ENCODE results near the gene NAA15. TPM values are rescaled to one million over a fixed set of nuclear protein-coding genes. Genes with fewer than 3 reads are reported as not detected.
"Not testable (repeated sequence)": the region's sequence is repeated elsewhere in the genome, so short reads cannot be mapped to it uniquely, and the experiment has no call there.

The NAA15 gene
- total RNA-seq, 1 donor from 2014 or later = 35.1 TPM

GRCh38 chr4:139465922-139466321 lies 164.6 kb downstream of the NAA15 start:
- TF ChIP-seq CTCF (IDR thresholded peaks at IDR 0.05) = no peak
- no peak for DNase-seq (ENCODE audit: extremely low spot score, unreplicated experiment)
- H3K4me1 Mint-ChIP-seq (ENCODE audit: unreplicated experiment) = peaks cover 6% of the 10 kb centered on the region
- peaks cover 21% of the 10 kb centered on the region for H3K36me3 Mint-ChIP-seq (ENCODE audit: unreplicated experiment)
- H3K27me3 Mint-ChIP-seq (ENCODE audit: unreplicated experiment) = no peaks in the 10 kb centered on the region
- H3K4me3 Mint-ChIP-seq (ENCODE audit: unreplicated experiment) = no peak overlapping the region
- H3K9me3 Mint-ChIP-seq (ENCODE audit: unreplicated experiment) = peaks cover 12% of the 10 kb centered on the region
- no peak overlapping the region for H3K27ac Mint-ChIP-seq (ENCODE audit: unreplicated experiment)

- not testable (repeated sequence) for H3K4me3 Mint-ChIP-seq (ENCODE audit: unreplicated experiment); H3K27me3 Mint-ChIP-seq (ENCODE audit: unreplicated experiment); DNase-seq (ENCODE audit: extremely low spot score, unreplicated experiment); H3K4me1 Mint-ChIP-seq (ENCODE audit: unreplicated experiment); H3K27ac Mint-ChIP-seq (ENCODE audit: unreplicated experiment)
- Mint-ChIP-seq H3K36me3 (ENCODE audit: unreplicated experiment) (peaks cover 38% of the 10 kb centered on the region), H3K9me3 (ENCODE audit: unreplicated experiment) (peaks cover 22% of the 10 kb centered on the region)
Measured at GRCh38 chr4:139468756-139469155, 167.5 kb downstream of the NAA15 start.

DNA sequence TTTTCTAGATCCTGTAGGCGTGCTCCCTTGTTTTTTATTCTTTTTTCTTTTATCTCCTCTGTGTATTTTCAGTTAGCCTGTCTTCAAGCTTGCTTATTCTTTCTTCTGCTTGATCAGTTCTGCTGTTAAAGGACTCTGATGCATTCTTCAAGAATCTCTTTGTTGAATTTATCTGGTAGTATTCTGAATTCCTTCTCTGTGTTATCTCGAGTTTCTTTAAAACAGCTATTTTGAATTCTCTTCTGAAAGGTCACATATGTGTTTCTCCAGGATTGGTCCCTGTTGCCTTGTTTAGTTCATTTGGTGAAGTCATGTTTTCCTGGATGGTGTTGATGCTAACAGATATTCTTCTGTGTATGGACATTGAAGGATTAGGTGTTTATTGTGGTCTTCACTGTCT lies 167.9 kb downstream of the NAA15 start:
- Mint-ChIP-seq H3K27me3 (ENCODE audit: unreplicated experiment) (no peaks in the 10 kb centered on the region), H3K36me3 (ENCODE audit: unreplicated experiment) (peaks cover 35% of the 10 kb centered on the region), H3K9me3 (ENCODE audit: unreplicated experiment) (peaks cover 22% of the 10 kb centered on the region), H3K27ac (ENCODE audit: unreplicated experiment) (no peak overlapping the region), H3K4me1 (ENCODE audit: unreplicated experiment) (peaks cover 1% of the 10 kb centered on the region), H3K4me3 (ENCODE audit: unreplicated experiment) (no peak overlapping the region)
- no peak for TF ChIP-seq CTCF (IDR thresholded peaks at IDR 0.05)
- DNase-seq (ENCODE audit: extremely low spot score, unreplicated experiment) = no peak

Other genes starting within 250 kb of the NAA15 start
- gene ELF2, start 124.3 kb upstream of the NAA15 start, total RNA-seq = 47.6 and 51.0 TPM in 2 replicates
- 5.1 and 5.2 TPM in 2 replicates for gene MGARP, start 21.3 kb upstream of the NAA15 start, total RNA-seq
- 40.9 and 43.7 TPM in 2 replicates for gene NDUFC1, start 972 bp downstream of the NAA15 start, total RNA-seq
- gene RAB33B, start 152.6 kb downstream of the NAA15 start, total RNA-seq = 10.3 and 10.4 TPM in 2 replicates